B cell (primary cell): Measurements from ENCODE around the gene SMIM3. TPM values are rescaled to one million over a fixed set of nuclear protein-coding genes. Genes with fewer than 3 reads are reported as not detected.
A peak's percentile ranks its signal among the peaks of the same experiment; 100 is the strongest.

ENCODE experiments used
- ATAC-seq: fragments of 200-7000 bp; cut with Tn5 transposase; one replicate; pipeline ENCODE4 v1.10.0; 2021; ENCODE audit warnings: low read depth, mild to moderate bottlenecking, moderate number of reproducible peaks, moderate library complexity
- CTCF ChIA-PET: fragments of 350-600 bp; sonication (Branson Sonifier 250); formaldehyde crosslinking; loops from one replicate; lab custom pipeline; 2021; ENCODE audit warnings: antibody characterized with exemption, inconsistent platforms; lab: Charles Lee
- POLR2A ChIA-PET: fragments of 350-600 bp; sonication (Branson Sonifier 250); formaldehyde crosslinking; loops from one replicate; lab custom pipeline; 2021; ENCODE audit warnings: antibody characterized with exemption; lab: Charles Lee
- DNase-seq: peaks from one replicate; pipeline ENCODE4 v3.0.0; 2013
- H2AFZ ChIP-seq: 2 replicates; pipeline ENCODE4 v1.6.1; 2012; ENCODE audit warnings: mild to moderate bottlenecking, low read depth, low read length; ENCODE audit not compliant: insufficient read depth, poor library complexity, severe bottlenecking
- H3K27ac ChIP-seq, 2 donors: 1 replicate in 1 of 2; 2 replicates in 1 of 2; pipeline ENCODE4 v1.5.1; 2012 to 2013; ENCODE audit warnings: low read length in 2 of 2, mild to moderate bottlenecking in 2 of 2, moderate library complexity in 1 of 2
- H3K27me3 ChIP-seq, 4 experiments: fragments of 200-600 bp in 1 of 4; sonication (generic) in 1 of 4; replicated peaks in 1 of 4; 1 replicate in 2 of 4; 2 replicates in 2 of 4; pipeline versions ENCODE4 v1.6.1 to v1.7.0; 2013 to 2016; ENCODE audit warnings: low read length in 3 of 4, mild to moderate bottlenecking in 2 of 4, mixed read lengths in 1 of 4, moderate library complexity in 1 of 4; ENCODE audit not compliant: insufficient read depth in 4 of 4, control insufficient read depth in 3 of 4; ENCODE audit errors: control extremely low read depth in 1 of 4
- H3K36me3 ChIP-seq, 2 experiments: replicated peaks in 1 of 2; 1 replicate in 1 of 2; 2 replicates in 1 of 2; pipeline versions ENCODE4 v1.6.1 to v1.7.1; 2013; ENCODE audit warnings: low read length in 1 of 2; ENCODE audit not compliant: insufficient read depth in 2 of 2, control insufficient read depth in 1 of 2; ENCODE audit errors: control extremely low read depth in 1 of 2, extremely low read depth in 1 of 2
- H3K4me1 ChIP-seq, 2 donors: fragments of 200-600 bp in 1 of 2; sonication (generic) in 1 of 2; 1 replicate in 1 of 2; 2 replicates in 1 of 2; pipeline versions ENCODE4 v1.5.1 to v1.6.1; 2013 to 2017; ENCODE audit warnings: low read length in 2 of 2; ENCODE audit not compliant: control insufficient read depth in 2 of 2, insufficient read depth in 2 of 2
- H3K4me2 ChIP-seq: replicated peaks from 2 replicates; pipeline ENCODE3; 2012; ENCODE audit warnings: mild to moderate bottlenecking, low read depth, low read length; ENCODE audit not compliant: poor library complexity, severe bottlenecking
- H3K4me3 ChIP-seq, 5 experiments: fragments of 200-600 bp in 1 of 5; sonication (generic) in 1 of 5; 1 replicate in 3 of 5; 2 replicates in 2 of 5; pipeline versions ENCODE4 v1.5.1 to v1.7.0; 2011 to 2016; ENCODE audit warnings: low read length in 4 of 5, mild to moderate bottlenecking in 4 of 5, low read depth in 2 of 5, control low read depth in 1 of 5, moderate library complexity in 1 of 5; ENCODE audit not compliant: insufficient read depth in 1 of 5; ENCODE audit errors: control extremely low read depth in 1 of 5, extremely low read depth in 1 of 5
- H3K79me2 ChIP-seq: fragments of 200-600 bp; sonication (generic); one replicate; pipeline ENCODE4 v1.6.0; 2016; ENCODE audit warnings: low read length; ENCODE audit not compliant: control insufficient read depth, insufficient read depth
- H3K9ac ChIP-seq: fragments of 200-600 bp; sonication (generic); 2 replicates; pipeline ENCODE4 v1.6.1; 2017; ENCODE audit warnings: mild to moderate bottlenecking, low read length, moderate library complexity
- H3K9me3 ChIP-seq, 3 donors: one replicate each; pipeline versions ENCODE4 v1.6.1 to v1.7.1; 2013; ENCODE audit warnings: low read length in 2 of 3; ENCODE audit not compliant: control insufficient read depth in 2 of 3, insufficient read depth in 1 of 3; ENCODE audit errors: control extremely low read depth in 1 of 3
- H4K20me1 ChIP-seq: 2 replicates; pipeline ENCODE4 v1.6.0; 2012; ENCODE audit warnings: mild to moderate bottlenecking, low read length; ENCODE audit not compliant: insufficient read depth, control insufficient read depth, poor library complexity, severe bottlenecking
- H3K27ac Mint-ChIP-seq: one replicate; pipeline ENCODE4 v1.8.0; 2021; ENCODE audit warnings: mixed read lengths
- H3K27me3 Mint-ChIP-seq: one replicate; pipeline ENCODE4 v1.8.0; 2021; ENCODE audit warnings: mixed read lengths
- H3K4me1 Mint-ChIP-seq: one replicate; pipeline ENCODE4 v1.8.0; 2021; ENCODE audit warnings: mixed read lengths
- H3K4me3 Mint-ChIP-seq: one replicate; pipeline ENCODE4 v1.8.0; 2021; ENCODE audit warnings: mixed read lengths
- H3K9me3 Mint-ChIP-seq: one replicate; pipeline ENCODE4 v1.8.0; 2022; ENCODE audit warnings: mixed read lengths; ENCODE audit not compliant: insufficient read depth
- EZH2 ChIP-seq: IDR thresholded peaks from 2 replicates; pipeline ENCODE4 v1.6.1; 2012; ENCODE audit warnings: borderline replicate concordance, low read depth, mild to moderate bottlenecking, moderate library complexity, low read length; ENCODE audit not compliant: insufficient read depth, poor library complexity, severe bottlenecking
- WGBS: methylation state at CpG from one replicate; pipeline ENCODE4 v1.1.5; 2013; ENCODE audit warnings: missing lambda C conversion rate; ENCODE audit not compliant: insufficient coverage; 5-methylcytosine and 5-hydroxymethylcytosine counted together
- intact Hi-C: fragments of 100-400 bp; cut with micrococcal nuclease; formaldehyde crosslinking; loops from one replicate; pipeline ENCODE4 v1.10.0; 2022
- polyA plus RNA-seq: library from polyadenylated mRNA; depleted of rRNA; stranded (reverse); fragments of >200 nt; gene quantifications from 2 replicates; pipeline ENCODE4 v1.2.3, GENCODE V29; 2012
- total RNA-seq, 2 donors: library from RNA; stranded (reverse); fragments of 120-200 nt in 1 of 2; gene quantifications; 1 replicate in 1 of 2; 2 replicates in 1 of 2; pipeline versions ENCODE4 v1.2.3 to v1.2.4, GENCODE V29; 2013 to 2022
- TF ChIP-seq, protein P1 (sequence below): fragments of 200-600 bp; IDR thresholded peaks from one replicate; pipeline ENCODE4 v1.8.0; 2022; ENCODE audit warnings: antibody characterized with exemption, mild to moderate bottlenecking

The SMIM3 gene
- total and polyA plus RNA-seq, 2 donors (not counting 1 experiment from before 2014, with no cell fraction given): 0.37 TPM; not detected in 1

GRCh38 chr5:150753863-150754262, 24.7 kb upstream of the SMIM3 start:
- no peaks in the 10 kb centered on the region for H3K9me3 ChIP-seq
- H2AFZ ChIP-seq: no peak overlapping the region
- WGBS: 100% methylated on average over 1 of the region's 1 CpG
- no peaks in the 10 kb centered on the region for H3K27me3 ChIP-seq
- H3K4me3 ChIP-seq: no peak overlapping the region
- no peak overlapping the region for H3K9ac ChIP-seq
- no peaks in the 10 kb centered on the region for H3K9me3 Mint-ChIP-seq
- peaks cover 17% of the 10 kb centered on the region for H4K20me1 ChIP-seq
- no peak for DNase-seq
- intact Hi-C loops: no loop called here
- no peak for ATAC-seq
- H3K4me1 ChIP-seq: peaks cover 13 to 20% of the 10 kb centered on the region in 2 donors
- H3K4me3 Mint-ChIP-seq: no peak overlapping the region
- TF ChIP-seq, protein P1, sequence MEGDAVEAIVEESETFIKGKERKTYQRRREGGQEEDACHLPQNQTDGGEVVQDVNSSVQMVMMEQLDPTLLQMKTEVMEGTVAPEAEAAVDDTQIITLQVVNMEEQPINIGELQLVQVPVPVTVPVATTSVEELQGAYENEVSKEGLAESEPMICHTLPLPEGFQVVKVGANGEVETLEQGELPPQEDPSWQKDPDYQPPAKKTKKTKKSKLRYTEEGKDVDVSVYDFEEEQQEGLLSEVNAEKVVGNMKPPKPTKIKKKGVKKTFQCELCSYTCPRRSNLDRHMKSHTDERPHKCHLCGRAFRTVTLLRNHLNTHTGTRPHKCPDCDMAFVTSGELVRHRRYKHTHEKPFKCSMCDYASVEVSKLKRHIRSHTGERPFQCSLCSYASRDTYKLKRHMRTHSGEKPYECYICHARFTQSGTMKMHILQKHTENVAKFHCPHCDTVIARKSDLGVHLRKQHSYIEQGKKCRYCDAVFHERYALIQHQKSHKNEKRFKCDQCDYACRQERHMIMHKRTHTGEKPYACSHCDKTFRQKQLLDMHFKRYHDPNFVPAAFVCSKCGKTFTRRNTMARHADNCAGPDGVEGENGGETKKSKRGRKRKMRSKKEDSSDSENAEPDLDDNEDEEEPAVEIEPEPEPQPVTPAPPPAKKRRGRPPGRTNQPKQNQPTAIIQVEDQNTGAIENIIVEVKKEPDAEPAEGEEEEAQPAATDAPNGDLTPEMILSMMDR: no peak
- no peak for TF ChIP-seq EZH2
- H3K27ac ChIP-seq: no peak overlapping the region
- peaks cover 79% of the 10 kb centered on the region for H3K79me2 ChIP-seq
- POLR2A ChIA-PET: no interaction called here
- no peak overlapping the region for H3K4me2 ChIP-seq
- CTCF ChIA-PET: interaction anchor here (1.4 kb wide), 1 partner anchor 45 kb away, joined by 4 read pairs; no protein-coding TSS in a partner anchor
- peaks cover 41% of the 10 kb centered on the region for H3K4me1 Mint-ChIP-seq
- H3K36me3 ChIP-seq: peaks cover 24 to 58% of the 10 kb centered on the region in 2 experiments
- H3K27me3 Mint-ChIP-seq: no peaks in the 10 kb centered on the region
- H3K27ac Mint-ChIP-seq: no peak overlapping the region

GRCh38 chr5:150757087-150757649, 21.4 kb upstream of the SMIM3 start:
- Mint-ChIP-seq H3K4me3 (peak overlapping the region; percentile 40), H3K4me1 (peaks cover 28% of the 10 kb centered on the region), H3K27ac (no peak overlapping the region), H3K27me3 (no peaks in the 10 kb centered on the region), H3K9me3 (no peaks in the 10 kb centered on the region)
- Histone ChIP-seq H3K4me1 (peaks cover 15 to 20% of the 10 kb centered on the region in 2 donors), H3K27me3 (no peaks in the 10 kb centered on the region), H3K9me3 (no peaks in the 10 kb centered on the region), H3K4me3 (no peak overlapping the region), H4K20me1 (peaks cover 7% of the 10 kb centered on the region), H3K36me3 (peaks cover 17 to 42% of the 10 kb centered on the region in 2 experiments), H3K79me2 (peaks cover 53% of the 10 kb centered on the region), H2AFZ (no peak overlapping the region), H3K27ac (peak overlapping the region in 1 of 2 donors; percentile 93), H3K4me2 (peak overlapping the region; percentile 10), H3K9ac (no peak overlapping the region)
- 88% methylated on average over 1 of the region's 1 CpG for WGBS
- ATAC-seq (no peak), DNase-seq (no peak)
- intact Hi-C loops: loop anchor here (5.0 kb wide), 1 partner anchor 1205 kb away; the partner anchor contains the start of gene CSNK1A1
- CTCF ChIA-PET: interaction anchor here (3.4 kb wide), 1 partner anchor 57 kb away, joined by 15 read pairs; the partner anchor contains the start of gene RBM22
- no peak for TF ChIP-seq EZH2
- TF ChIP-seq, protein P1: no peak
- POLR2A ChIA-PET: interaction anchor here (0.6 kb wide), 1 partner anchor 307 kb away, joined by 3 read pairs; no protein-coding TSS in a partner anchor
